Mesenchymal stem cell (in vitro differentiated cells and primary cell): ENCODE measurements around the gene ENO1.
A peak's percentile ranks its signal among the peaks of the same experiment; 100 is the strongest.

Experiments used
- DNase-seq: peaks from one replicate; pipeline ENCODE4 v3.0.0-alpha.2; 2013
- H2AFZ ChIP-seq: one replicate; pipeline ENCODE4 v1.6.1; 2013; ENCODE audit warnings: low read depth, mild to moderate bottlenecking, control low read depth, inconsistent platforms, low read length, moderate library complexity
- H2AK5ac ChIP-seq: 2 replicates; pipeline ENCODE4 v1.6.1; 2013; ENCODE audit warnings: low read length, moderate library complexity, mild to moderate bottlenecking, inconsistent platforms; ENCODE audit not compliant: severe bottlenecking
- H2BK120ac ChIP-seq: one replicate; pipeline ENCODE4 v1.6.1; 2013; ENCODE audit warnings: low read depth, mild to moderate bottlenecking, inconsistent platforms, low read length, moderate library complexity
- H2BK12ac ChIP-seq, 2 experiments: one replicate each; pipeline ENCODE4 v1.6.1; 2013; ENCODE audit warnings: inconsistent platforms in 2 of 2, low read length in 2 of 2, mild to moderate bottlenecking in 2 of 2, moderate library complexity in 2 of 2, control low read depth in 1 of 2
- H2BK15ac ChIP-seq: one replicate; pipeline ENCODE4 v1.6.1; 2013; ENCODE audit warnings: mild to moderate bottlenecking, low read depth, inconsistent platforms; ENCODE audit not compliant: poor library complexity, severe bottlenecking
- H2BK5ac ChIP-seq: 2 replicates; pipeline ENCODE4 v1.6.1; 2013; ENCODE audit warnings: low read depth, mild to moderate bottlenecking, low read length, control low read depth, inconsistent platforms; ENCODE audit not compliant: poor library complexity, severe bottlenecking
- H3K14ac ChIP-seq, 2 experiments: one replicate each; pipeline ENCODE4 v1.6.1; 2013; ENCODE audit warnings: inconsistent platforms in 2 of 2, low read length in 2 of 2, control low read depth in 1 of 2, mild to moderate bottlenecking in 1 of 2, moderate library complexity in 1 of 2
- H3K18ac ChIP-seq, 2 experiments: one replicate each; pipeline ENCODE4 v1.6.1; 2013; ENCODE audit warnings: inconsistent platforms in 2 of 2, low read length in 2 of 2, control low read depth in 1 of 2, low read depth in 1 of 2, mild to moderate bottlenecking in 1 of 2
- H3K23ac ChIP-seq, 2 experiments: one replicate each; pipeline ENCODE4 v1.6.1; 2013; ENCODE audit warnings: inconsistent platforms in 2 of 2, low read length in 2 of 2, mild to moderate bottlenecking in 2 of 2, moderate library complexity in 2 of 2, control low read depth in 1 of 2
- H3K27ac ChIP-seq: 2 replicates; pipeline ENCODE4 v1.5.1; 2013; ENCODE audit warnings: mild to moderate bottlenecking, moderate library complexity, low read length, control low read depth, inconsistent platforms; ENCODE audit not compliant: poor library complexity, severe bottlenecking
- H3K27me3 ChIP-seq, 2 experiments: 2 replicates each; pipeline versions ENCODE4 v1.6.1 to v1.7.0; 2013; ENCODE audit warnings: low read length in 2 of 2, mild to moderate bottlenecking in 2 of 2, moderate library complexity in 2 of 2, control low read depth in 1 of 2, inconsistent platforms in 1 of 2; ENCODE audit not compliant: control insufficient read depth in 1 of 2, insufficient read depth in 1 of 2
- H3K36me3 ChIP-seq, 2 experiments: 2 replicates each; pipeline versions ENCODE4 v1.6.1 to v1.7.0; 2013; ENCODE audit warnings: low read length in 2 of 2, control low read depth in 1 of 2, inconsistent platforms in 1 of 2, low read depth in 1 of 2, mild to moderate bottlenecking in 1 of 2; ENCODE audit not compliant: insufficient read depth in 2 of 2, control insufficient read depth in 1 of 2
- H3K4ac ChIP-seq, 2 experiments: one replicate each; pipeline ENCODE4 v1.6.1; 2013; ENCODE audit warnings: inconsistent platforms in 2 of 2, low read length in 2 of 2, mild to moderate bottlenecking in 2 of 2, moderate library complexity in 2 of 2, control low read depth in 1 of 2, low read depth in 1 of 2
- H3K4me1 ChIP-seq: 2 replicates; pipeline ENCODE4 v1.6.1; 2013; ENCODE audit warnings: low read depth, low read length, control low read depth; ENCODE audit not compliant: control insufficient read depth, insufficient read depth
- H3K4me2 ChIP-seq: 2 replicates; pipeline ENCODE4 v1.6.1; 2013; ENCODE audit warnings: low read length, mild to moderate bottlenecking, inconsistent platforms; ENCODE audit not compliant: poor library complexity, severe bottlenecking
- H3K4me3 ChIP-seq, 2 experiments: 2 replicates each; pipeline versions ENCODE4 v1.5.1 to v1.7.0; 2013; ENCODE audit warnings: low read length in 2 of 2, mild to moderate bottlenecking in 2 of 2, control low read depth in 1 of 2, low read depth in 1 of 2; ENCODE audit not compliant: insufficient read depth in 1 of 2
- H3K79me1 ChIP-seq: replicated peaks from 2 replicates; pipeline ENCODE4 v1.6.1; 2013; ENCODE audit warnings: mild to moderate bottlenecking, control low read depth, low read length, inconsistent platforms; ENCODE audit not compliant: poor library complexity, severe bottlenecking
- H3K9ac ChIP-seq: 2 replicates; pipeline ENCODE4 v1.7.0; 2013; ENCODE audit warnings: mild to moderate bottlenecking, low read length, moderate library complexity
- H3K9me3 ChIP-seq: 2 replicates; pipeline ENCODE4 v1.7.0; 2013; ENCODE audit warnings: mild to moderate bottlenecking, low read length; ENCODE audit not compliant: control insufficient read depth
- H4K8ac ChIP-seq: one replicate; pipeline ENCODE4 v1.6.1; 2013; ENCODE audit warnings: inconsistent platforms, mild to moderate bottlenecking, low read length, moderate library complexity
- H4K91ac ChIP-seq: one replicate; pipeline ENCODE4 v1.6.1; 2013; ENCODE audit warnings: mild to moderate bottlenecking, low read length, inconsistent platforms
- WGBS: methylation state at CpG from one replicate; pipeline ENCODE4 v1.1.7; 2013; ENCODE audit warnings: mixed read lengths; 5-methylcytosine and 5-hydroxymethylcytosine counted together

Gene ENO1

DNA sequence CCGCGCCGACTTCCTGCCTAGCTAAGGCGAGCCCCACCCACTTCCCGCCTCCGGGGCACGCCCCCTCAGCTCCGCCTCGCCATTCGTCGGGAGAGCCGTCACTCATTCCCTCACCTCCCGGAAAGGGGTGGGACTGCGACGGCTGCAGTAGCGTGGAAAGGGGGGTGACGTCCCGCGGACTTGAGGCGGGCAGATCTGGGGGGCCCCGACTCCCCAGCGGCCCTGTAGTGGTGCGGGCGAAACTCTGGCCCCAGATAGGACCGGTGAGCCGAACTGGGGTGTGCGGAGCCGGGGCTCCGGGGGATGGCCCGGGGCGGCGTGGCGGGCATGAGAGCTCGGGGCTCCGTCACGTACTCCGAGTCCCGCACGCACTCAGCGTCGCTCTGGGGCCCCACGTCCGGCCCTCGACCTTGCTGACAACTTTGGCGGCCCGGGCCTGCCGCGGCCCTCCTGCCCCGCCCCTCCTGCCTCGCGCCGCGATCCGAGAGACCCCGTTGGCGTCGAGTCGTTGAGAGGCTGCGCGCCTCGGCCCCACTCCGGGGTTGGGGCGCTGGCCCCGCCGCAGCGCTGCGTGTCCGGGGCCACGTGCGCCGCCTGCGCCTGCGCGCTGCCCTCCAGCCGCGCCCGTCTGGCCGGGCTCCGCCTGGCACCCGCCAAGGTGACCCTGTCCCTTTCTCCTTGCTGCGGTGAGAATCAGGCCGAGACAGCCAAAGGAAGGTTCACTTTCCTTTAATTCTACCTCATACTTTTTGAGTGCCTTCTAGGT lies 395 bp upstream of the ENO1 start:
- Histone ChIP-seq H3K14ac (peak overlapping the region in 1 of 2 experiments; percentile 86), H3K36me3 (peaks cover 11 to 25% of the 10 kb centered on the region in 2 experiments), H3K4me1 (peaks cover 25% of the 10 kb centered on the region)

DNA sequence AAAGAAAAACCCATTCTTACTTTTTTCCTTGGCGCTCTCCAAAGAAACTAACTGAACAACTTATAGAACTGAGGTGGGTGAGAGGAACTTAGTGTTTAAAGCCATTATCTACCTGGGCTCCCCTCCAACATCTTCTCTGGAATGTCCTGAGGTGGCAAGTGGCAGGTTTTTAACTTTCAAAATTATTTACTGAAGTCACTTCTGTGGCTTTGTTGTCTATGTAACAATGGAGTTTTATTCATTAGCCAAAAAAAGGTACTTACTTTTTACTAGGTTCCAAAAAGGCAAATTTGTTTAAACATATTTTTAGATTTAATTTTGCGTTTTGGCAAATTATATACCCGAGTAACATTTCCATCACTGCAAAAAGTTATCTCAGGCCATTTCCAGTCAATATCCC lies 2.4 kb downstream of the ENO1 start:
- H2BK120ac ChIP-seq: no peak overlapping the region
- H3K9me3 ChIP-seq: no peaks in the 10 kb centered on the region
- H3K9ac ChIP-seq: peak overlapping the region; percentile 97
- no peak for DNase-seq
- peak overlapping the region; percentile 95 for H3K27ac ChIP-seq
- H3K36me3 ChIP-seq: peaks cover 28 to 50% of the 10 kb centered on the region in 2 experiments
- H2AFZ ChIP-seq: no peak overlapping the region
- H3K79me1 ChIP-seq: no peaks in the 10 kb centered on the region
- H3K4ac ChIP-seq: no peak overlapping the region
- no peak overlapping the region for H2BK15ac ChIP-seq
- no peak overlapping the region for H2BK12ac ChIP-seq
- WGBS: 100% methylated on average over 3 of the region's 3 CpGs
- H3K23ac ChIP-seq: no peak overlapping the region
- H4K91ac ChIP-seq: no peak overlapping the region
- peaks cover 35% of the 10 kb centered on the region for H3K4me1 ChIP-seq
- no peak overlapping the region for H2BK5ac ChIP-seq
- H3K4me2 ChIP-seq: peak overlapping the region; percentile 55
- H2AK5ac ChIP-seq: no peak overlapping the region
- H3K18ac ChIP-seq: no peak overlapping the region
- peak overlapping the region in 1 of 2 experiments; percentile 91 for H3K4me3 ChIP-seq
- no peak overlapping the region for H3K14ac ChIP-seq
- no peak overlapping the region for H4K8ac ChIP-seq
- no peaks in the 10 kb centered on the region for H3K27me3 ChIP-seq

More for the DNA sequence above, 395 bp upstream of the ENO1 start:
- Histone ChIP-seq H3K4ac (peak overlapping the region; percentile 93 to 99), H3K23ac (peak overlapping the region in 1 of 2 experiments; percentile 80), H3K4me2 (peak overlapping the region; percentile 89), H2BK120ac (peak overlapping the region; percentile 89), H3K9ac (peak overlapping the region; percentile 97), H4K8ac (peak overlapping the region; percentile 95), H2BK5ac (peak overlapping the region; percentile 99), H3K18ac (peak overlapping the region; percentile 98 to 99), H3K4me3 (peak overlapping the region; percentile 90 to 91), H3K79me1 (no peaks in the 10 kb centered on the region), H2BK15ac (peak overlapping the region; percentile 99), H3K27me3 (no peaks in the 10 kb centered on the region), H3K9me3 (no peaks in the 10 kb centered on the region), H3K27ac (peak overlapping the region; percentile 98), H2AFZ (peak overlapping the region; percentile 77), H2BK12ac (peak overlapping the region; percentile 0 to 72), H4K91ac (peak overlapping the region; percentile 87), H2AK5ac (peak overlapping the region; percentile 6)
- DNase-seq: peak; percentile 97
- under 1% methylated on average over 63 of the region's 82 CpGs for WGBS

GRCh38 chr1:8875216-8875861 lies 3.1 kb downstream of the ENO1 start:
- Histone ChIP-seq H3K79me1 (no peaks in the 10 kb centered on the region), H2BK15ac (no peak overlapping the region), H4K91ac (no peak overlapping the region), H3K27ac (peak overlapping the region; percentile 85), H2AFZ (no peak overlapping the region), H2BK12ac (no peak overlapping the region), H3K14ac (no peak overlapping the region), H3K9ac (peak overlapping the region; percentile 97), H3K9me3 (no peaks in the 10 kb centered on the region), H4K8ac (no peak overlapping the region), H3K4me1 (peaks cover 38% of the 10 kb centered on the region), H3K27me3 (no peaks in the 10 kb centered on the region), H3K4me3 (peak overlapping the region in 1 of 2 experiments; percentile 91), H3K18ac (peak overlapping the region in 1 of 2 experiments; percentile 11), H3K23ac (no peak overlapping the region), H2BK120ac (no peak overlapping the region), H3K4me2 (peak overlapping the region; percentile 67), H3K4ac (no peak overlapping the region), H3K36me3 (peaks cover 35 to 57% of the 10 kb centered on the region in 2 experiments), H2AK5ac (peak overlapping the region; percentile 78), H2BK5ac (peak overlapping the region; percentile 20)
- 72% methylated on average over 5 of the region's 7 CpGs for WGBS
- DNase-seq: no peak
